ENCODE measurements around the gene OR2T35.

- no peak for TF ChIP-seq CTCF (IDR thresholded peaks at IDR 0.05; ENCODE audit: low read length)
- no peak for TF ChIP-seq EZH2 (optimal IDR thresholded peaks at IDR 0.05; ENCODE audit: low read depth, low read length)
- TF ChIP-seq EZH2phosphoT487 (IDR thresholded peaks at IDR 0.05; ENCODE audit: low read length) = no peak
These were observed 52.4 kb downstream of the OR2T35 start for GRCh38 chr1:248592655-248593054.

Data from MM.1S (cell line).